Stimulated activated CD8-positive, alpha-beta memory T cell treated with anti-CD3 and anti-CD28 coated beads, Interleukin-4, amount 100 ng/mL, for 4 hours (primary cell): ENCODE data around the gene MRGPRD.
"Not testable (repeated sequence)": the region's sequence is repeated elsewhere in the genome, so short reads cannot be mapped to it uniquely, and the experiment has no call there.

Experiments used
- DNase-seq, 2 donors: peaks; one replicate each; pipeline ENCODE4 v3.0.0-alpha.2; 2020; ENCODE audit warnings: low read depth in 2 of 2, low spot score in 1 of 2

Gene MRGPRD

DNA sequence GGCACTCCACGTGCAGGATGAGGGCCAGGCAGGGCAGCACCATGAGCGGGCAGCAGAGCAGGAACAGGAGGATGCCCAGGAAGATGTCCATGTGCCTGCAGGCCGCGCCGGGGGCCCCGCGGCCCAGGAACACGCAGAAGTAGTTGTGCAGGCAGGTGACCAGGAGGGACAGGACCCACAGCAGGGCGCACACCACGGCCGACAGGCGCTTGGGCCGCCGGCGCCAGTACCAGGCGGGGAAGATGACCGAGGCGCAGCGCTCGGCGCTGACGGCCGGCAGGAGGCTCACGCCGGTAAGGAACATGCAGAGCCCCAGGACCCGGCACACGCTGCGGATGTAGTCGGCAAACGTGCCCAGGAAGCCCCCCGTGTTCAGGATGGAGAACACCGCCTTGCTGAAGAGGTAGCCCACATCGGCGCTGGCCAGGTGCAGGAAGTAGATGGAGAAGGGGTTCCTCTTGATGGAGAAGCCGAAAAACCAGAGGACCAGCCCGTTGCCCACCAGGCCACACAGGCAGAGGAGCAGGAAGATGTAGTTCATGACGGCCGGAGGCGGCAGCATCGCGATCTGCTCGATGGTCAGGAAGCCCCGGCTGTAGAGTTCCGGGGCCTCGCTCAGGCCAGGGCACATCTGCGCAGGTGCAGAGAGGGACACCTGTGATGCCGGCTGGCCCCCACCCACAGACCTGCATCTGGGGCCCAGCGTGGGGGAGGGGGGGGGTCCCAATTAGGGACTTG lies 25.0 kb upstream of the MRGPRD start:
- no peak for DNase-seq

DNA sequence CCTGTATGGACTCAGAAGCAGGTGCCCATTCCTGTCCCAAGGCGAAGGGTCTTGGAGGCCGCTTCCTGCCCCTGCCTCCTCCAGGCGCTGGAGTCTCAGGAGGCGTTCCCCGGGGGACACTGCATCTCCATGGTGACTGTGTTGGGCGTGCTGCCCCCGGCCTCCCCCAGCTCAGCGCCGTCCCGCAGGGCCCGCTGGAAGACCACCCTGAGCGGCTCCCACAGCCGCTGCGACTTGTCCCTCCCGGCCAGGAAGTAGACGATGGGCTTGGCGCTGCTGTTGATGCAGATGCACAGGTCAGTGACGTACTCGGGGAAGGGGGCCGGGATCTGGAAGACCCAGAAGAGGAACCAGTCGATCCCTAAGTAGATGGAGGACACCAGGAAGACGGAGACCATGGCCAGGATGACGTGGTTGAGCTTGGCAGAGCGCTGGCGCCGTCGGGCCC lies 24.4 kb upstream of the MRGPRD start:
- no peak for DNase-seq

DNA sequence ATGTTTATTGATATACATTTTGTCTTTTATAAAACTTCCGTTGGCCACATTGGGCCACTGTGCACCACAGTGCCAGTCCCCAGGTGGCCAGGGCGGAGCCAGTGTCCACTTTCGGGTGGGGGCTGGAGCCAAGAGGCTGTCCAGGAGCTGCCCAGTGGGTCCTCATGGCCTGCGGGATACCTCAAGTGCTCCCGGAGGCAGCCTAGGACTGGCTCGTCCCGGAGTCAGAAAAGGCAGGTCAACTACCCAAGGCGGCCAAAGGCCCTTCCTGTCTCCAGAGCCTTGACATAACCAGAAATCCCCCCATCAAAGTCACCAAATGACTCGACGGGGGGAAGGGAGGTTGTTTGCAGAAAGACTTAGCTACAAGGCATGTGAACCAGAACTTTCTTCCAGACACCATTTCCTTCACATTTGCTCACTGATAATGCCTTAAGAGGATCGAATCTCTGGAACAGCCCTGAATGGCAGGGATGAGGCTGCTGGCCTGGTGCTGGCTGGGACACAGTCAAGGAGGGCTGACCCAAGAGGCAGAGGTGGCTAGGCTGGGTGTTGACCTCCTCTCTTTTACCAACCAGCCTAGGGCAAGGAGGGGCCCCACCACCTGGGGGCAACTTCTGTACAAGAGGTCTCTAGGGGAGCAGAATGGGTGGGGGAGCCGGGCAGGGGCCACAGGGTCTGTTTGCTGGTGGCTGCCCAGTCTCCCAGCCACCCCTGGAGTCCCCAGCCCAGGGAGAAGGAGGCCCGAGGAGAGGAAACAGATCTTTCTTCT lies 23.8 kb upstream of the MRGPRD start:
- DNase-seq: no peak

DNA sequence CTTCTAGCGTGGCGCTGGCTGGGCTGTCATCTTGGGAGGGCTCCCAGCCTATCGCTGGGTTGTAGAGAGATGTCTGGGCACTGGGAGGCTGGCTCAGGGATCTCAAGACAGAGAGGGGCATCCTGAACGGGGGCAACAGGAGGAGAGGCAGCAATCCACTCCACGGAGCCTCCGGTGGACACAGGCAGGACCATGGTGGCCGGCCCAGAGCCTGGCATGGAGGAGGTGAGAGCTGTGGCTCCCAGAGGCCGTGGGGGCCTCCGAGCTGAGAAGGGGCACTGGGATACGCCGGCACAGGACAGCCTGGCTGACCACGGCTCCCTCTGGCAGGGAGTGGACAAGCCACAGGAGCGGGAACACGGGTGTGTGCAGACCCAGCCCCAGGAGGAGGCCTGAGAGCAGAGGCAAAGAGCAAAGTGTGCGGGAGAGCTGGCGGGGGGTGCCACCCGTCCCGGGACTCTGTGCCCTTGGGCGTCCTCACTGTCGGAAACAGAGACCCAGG lies 23.1 kb upstream of the MRGPRD start:
- no peak for DNase-seq

DNA sequence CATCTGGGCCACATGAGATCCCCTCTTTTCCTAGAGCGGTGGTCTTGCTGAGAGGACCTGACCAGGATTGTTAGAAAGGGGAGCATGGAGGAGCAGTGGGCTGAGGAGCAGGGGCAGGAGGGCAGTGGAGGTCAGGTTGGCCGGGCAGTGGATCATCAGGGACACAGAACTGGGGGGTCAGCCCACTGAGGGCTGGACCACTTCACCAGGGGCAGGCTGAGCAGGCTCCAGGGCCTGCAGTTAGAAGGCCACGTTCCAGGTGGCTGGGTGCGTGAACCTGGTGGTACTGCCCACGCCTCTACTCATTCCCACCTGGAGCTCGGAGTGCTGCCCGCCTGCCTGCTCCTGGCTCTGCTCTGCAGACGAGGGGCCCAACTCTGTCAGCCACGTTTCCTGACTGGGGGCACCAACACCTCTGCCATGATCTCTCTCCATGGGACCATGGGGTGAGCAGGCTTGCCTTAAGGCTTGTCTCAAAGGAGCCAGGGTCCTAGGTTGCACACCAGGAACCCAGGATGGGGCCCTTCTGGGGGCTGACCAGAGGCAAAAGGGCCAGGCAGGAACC lies 22.6 kb upstream of the MRGPRD start:
- no peak for DNase-seq

DNA sequence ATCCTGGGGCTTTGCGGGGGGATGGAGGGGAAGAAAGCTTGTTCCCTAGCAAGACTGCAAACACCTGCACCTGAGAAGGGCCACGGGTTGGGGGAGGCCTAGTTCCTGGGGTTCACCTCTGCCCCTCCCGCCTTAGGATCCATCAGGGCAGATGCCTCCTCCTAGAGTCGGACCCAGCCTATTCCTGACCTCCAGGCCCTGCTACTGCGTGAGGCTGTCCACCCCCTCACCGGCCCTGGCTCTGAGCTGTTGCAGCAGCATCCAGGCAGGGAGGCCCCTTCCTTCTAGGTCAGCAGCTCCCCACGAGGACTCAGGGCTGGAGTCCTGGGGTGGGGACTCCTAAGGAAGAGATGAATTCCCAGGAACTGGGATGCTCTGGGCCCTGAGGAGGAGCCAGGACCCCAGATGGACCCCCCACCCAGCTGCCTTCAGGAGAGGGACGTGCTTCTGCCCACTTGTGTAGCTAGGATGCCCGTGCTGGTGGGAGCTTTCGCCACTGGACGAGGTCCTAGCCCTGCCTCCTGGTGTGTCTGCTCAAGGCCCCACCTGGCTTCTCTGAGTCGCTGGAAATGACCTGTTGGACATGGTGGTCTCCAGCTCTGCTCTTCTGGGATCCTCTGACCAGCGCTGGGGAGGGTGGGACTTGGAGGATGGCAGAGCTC lies 21.9 kb upstream of the MRGPRD start:
- no peak for DNase-seq

DNA sequence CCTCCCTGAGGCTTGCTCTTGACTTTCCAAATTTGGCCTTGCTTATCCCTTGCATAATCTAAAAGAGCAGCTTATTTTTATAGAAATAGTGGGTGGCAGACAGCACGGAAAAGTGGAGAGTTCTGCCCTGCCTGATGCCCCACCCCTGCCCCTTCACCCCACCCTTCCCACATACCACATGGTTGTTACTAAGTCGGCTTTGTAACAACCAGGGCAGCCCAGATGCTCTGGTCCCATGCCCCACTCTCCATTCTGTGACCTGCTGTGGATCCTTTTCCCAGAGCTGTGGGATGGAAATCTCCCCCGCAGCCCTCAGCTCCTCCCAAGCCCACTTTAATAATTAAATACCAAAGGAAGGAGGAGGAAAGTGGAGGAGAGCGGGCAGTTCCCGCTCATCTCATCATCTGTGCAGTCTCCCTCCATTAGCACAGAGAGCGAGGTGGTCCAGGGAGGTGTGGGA lies 21.4 kb upstream of the MRGPRD start:
- DNase-seq: no peak

DNA sequence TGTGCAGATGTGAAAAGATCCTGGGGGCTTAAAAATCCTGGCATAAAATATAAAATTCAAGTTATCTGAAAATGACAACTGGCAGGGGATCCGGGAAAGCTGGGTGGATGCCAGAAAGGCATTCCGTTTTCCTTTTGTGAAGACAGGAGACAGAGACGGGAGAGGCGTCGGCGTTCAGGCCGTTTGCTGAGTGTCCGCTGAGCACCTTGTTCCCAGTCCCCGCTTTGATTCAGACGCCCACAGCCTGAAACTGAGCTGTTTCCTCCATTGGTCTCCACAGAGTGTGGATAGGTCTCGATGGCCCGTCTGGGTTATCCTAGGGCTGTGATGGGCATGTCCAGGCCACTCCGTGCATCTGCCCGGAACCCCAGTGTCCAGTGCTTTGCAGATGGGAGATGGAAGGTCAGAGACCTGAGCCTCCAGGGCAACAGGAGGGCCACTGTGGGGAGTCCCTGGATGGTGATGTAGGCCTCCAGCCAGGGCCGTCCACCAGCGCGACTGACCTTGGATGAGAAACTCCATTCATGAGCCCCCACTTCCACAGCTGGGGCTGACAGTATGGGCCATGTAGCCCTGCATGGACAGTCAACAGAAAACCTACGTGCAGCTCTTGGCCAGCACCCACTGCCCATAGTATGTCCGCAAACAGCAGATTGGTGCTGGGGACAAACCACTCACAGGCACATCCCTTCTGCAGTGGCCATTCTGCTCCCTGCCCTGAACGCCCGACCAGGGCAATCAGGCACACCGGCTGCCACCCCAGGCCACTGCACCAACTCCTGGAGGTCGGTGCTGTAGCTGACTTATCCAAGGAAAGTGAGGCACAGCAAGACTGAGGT lies 20.7 kb upstream of the MRGPRD start:
- no peak for DNase-seq

DNA sequence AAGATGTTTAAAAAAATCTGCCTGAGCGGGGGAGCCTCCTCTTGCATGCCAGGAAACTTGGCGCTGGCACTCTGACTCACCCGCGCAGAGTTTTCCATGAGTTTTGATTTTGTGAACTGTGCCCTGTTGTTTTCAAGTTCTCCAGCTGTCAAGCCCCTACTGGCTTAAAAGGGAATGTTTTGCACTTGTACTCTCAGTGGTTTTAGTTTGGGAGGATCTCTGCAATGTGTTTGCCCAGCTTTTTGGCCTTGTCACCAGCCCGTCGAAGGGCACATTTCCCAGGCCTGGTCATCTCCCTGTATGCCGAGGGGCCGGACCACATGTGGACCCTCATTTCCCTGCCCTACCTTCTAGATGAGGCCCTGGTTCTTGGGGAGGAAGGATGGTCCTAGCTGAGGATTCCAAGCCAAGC lies 20.1 kb upstream of the MRGPRD start:
- no peak for DNase-seq

DNA sequence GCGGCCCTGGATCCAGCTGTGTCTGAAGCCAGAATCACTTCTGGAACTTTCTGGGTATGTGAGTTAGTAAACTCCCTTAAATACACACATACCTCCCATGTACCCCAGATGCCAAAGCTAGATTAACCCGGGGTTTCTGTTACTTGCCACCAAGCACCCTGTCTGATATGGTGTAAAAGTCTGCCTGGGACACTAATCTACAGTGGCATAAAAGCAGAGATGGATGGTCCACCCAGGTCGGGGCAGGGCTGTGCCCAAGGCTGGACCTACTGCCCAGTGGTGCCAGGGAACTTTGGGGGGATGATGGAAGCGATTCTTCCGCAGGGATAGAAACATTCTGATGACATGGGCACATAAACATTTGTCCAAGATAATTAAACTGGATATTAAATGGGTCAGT lies 19.6 kb upstream of the MRGPRD start:
- no peak for DNase-seq

DNA sequence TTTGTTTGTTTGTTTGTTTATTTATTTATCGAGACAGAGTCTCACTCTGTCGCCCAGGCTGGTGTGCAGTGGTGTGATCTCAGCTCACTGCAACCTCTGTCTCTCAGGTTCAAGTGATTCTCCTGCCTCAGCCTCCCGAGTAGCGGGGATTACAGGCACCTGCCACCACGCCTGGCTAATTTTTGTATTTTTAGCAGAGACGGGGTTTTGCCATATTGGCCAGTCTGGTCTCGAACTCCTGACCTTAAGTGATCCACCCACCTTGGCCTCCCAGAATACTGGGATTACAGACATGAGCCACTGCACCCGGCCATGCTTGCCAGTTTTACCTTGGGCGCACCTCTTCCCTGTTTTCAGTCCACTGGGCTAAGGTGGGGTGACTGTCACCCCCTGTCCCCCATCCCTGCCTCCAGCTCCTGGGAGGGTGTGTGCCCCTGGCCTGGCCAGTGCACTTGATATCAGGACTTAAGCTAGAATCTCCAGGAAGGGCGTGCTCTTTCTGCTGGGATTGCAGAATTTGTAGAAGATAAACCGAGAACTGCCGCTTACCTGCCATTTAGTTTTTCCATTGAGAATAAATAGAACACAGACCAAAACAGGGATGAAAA lies 19.1 kb upstream of the MRGPRD start:
- DNase-seq: not testable (repeated sequence)

DNA sequence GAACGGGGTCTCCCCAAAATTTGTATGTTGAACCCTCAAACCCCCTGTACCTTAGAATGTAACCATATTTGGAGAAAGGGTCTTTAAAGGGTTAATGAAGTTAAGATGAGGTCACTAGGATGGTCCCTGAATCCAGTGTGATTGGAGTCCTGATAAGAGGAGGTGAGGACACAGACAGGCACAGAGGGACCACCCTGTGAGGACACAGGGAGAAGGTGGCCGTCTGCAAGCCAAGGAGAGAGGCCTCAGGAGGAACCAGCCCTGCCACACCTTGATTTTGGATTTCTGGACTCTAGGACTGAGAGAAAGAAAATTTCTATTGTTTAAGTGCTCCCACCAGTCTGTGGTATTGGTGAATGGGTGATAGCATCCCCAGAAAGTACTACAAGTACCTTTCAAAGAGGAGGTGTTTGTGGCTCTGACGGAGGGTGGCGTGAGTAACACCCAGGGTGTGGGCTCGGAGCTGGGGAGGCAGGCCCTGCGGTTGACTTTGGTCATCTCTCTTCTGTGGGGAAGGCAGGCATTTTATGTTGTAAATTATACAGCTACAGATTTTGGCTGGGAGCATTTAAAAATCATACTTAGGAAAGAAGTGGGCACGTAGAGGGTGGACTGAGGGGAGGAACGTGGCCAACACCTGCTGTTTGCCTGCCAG lies 18.4 kb upstream of the MRGPRD start:
- DNase-seq: no peak

DNA sequence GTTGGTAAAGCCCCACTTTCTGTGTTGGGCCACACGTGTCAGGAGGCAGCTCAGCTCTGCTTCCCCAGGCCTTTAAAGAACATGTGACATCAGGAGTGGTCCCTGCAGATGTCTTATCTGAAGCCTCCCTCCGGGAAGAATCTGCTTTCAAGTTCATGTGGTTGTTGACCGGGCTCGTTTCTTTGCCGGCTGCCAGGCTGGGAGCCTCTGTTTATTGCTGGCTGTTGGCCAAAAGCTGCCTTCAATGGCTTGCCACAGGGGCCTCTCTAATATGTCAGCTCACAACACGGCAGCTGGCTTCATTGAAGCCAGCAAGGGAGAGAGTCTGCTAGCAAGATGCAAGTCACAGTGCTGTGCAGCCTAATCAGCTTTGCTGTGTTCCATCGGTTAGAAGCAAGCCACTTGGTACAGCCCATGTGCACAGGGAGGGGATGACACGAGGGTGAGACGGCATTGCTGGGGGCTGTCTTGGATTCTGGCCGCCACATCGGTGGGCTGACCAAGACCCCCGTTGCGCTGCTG lies 17.7 kb upstream of the MRGPRD start:
- DNase-seq: no peak

DNA sequence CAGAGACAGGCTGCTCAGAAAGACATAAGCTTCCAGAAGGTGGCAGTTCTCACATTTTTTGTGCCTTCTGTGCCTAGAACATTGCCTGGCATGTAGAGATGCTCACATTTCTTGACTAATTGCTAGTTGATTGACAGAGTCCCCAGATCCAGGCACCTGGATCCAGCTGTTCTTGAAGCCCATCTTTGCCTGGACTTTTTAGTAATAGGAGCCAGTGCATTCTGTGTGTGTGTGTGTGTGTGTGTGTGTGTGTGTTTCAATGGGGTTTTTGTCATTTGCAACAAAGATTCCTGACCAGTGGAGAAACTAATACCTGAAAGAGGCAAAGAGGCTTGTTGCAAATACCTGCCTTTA lies 17.2 kb upstream of the MRGPRD start:
- no peak for DNase-seq

DNA sequence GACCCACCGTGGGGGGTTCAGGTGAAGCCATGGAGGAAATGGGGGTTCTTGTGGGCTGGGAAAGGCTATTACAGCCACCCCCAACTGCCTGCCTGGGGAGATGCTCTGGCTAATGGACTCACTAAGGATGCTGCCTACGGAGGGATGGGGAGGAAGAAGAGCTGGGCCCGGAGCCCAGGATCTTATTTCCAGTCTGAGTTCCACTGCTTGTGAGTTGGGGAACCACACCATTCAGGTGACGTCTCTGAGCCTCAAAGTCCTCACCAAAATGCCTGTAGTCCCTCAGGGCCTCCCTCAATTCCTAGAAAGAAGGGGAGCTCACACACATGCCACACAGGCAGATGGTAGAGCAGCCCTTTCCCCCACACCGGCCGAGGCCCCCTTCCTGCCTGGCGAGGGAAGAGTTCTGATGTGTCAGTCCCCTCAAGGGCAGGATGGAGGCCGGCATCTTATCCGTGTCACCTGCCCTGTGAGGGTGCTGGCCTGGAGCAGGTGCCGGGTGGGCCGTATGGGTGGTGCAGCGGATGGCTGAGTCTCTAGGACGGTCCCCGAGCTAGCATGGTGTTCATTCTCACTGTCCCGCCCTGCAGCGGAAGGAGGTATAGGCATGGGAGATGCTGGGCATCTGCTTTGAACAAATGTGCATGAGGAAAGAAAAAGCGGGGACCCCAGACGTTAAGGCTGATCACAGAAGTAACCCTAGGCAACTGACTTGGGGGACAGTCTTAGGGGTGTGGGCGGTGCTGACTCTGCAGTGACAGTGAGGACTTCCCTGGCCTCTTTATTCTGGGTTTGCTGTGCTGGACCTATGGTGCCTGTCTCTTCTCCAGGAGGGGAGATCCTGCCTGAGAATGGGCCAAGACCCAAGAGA lies 16.6 kb upstream of the MRGPRD start:
- DNase-seq: no peak

DNA sequence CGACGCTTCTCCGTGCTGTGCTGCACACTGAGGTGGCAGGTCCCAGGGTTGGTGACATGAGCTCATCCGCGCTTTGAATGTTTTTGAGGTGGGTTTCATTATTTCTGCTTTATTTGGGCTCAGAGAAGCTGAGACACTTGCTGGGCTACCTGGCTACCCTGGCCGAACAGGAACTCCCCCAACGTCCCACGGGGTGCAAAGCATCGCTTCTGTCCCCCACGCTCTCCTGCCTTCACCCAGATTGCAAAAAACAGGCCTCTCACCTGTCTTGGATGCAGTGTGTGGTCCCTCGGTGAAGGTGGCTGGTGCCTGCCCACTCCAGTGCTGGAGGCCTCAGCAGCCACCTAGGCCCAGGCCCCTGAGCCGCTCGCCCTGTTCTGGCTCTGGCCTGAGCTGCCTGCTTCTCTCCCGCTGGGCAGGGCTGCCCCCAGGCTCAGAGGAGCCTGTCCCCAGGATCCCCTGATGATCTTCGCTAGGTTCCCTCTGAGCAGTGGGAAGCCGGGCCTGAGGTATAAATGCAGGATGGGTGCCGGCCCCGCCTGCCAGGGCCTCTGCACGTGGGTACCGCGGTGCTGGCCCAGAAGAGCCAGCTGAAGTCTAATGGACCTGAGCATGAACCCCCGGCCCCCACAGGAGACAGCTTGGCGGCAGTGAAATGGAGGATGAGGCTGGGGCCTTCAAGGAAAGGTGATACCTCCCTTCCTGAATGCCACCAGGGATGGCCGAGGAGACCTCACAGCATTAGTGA lies 15.8 kb upstream of the MRGPRD start:
- no peak for DNase-seq

DNA sequence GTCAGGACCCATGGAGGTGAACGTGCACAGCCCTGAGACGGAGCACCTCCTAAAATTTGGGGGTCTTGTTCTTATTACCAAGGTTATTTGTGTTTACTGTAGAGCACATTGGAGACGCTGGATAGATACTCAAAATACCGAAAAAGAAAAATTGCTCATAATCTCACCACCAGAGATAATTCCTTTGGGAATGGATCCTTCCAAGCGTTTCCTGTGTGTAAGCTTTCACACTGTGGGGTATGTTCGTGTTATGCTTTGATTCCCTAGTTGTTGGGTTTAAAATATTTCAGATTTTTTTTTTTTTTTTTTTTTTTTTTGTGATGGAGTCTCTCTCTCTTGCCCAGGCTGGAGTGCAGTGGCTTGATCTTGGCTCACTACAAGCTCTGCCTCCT lies 14.1 kb upstream of the MRGPRD start:
- no peak for DNase-seq
